ENCODE measurements around the gene PEMT. TPM values are rescaled to one million over a fixed set of nuclear protein-coding genes. Genes with fewer than 3 reads are reported as not detected.
A peak's percentile ranks its signal among the peaks of the same experiment; 100 is the strongest.

The PEMT gene
- total and polyA plus RNA-seq, 9 donors, result 6.6 to 62.8 (median 32.5) TPM

GRCh38 chr17:17580662-17581470 is 10.6 kb downstream of the PEMT start:
- Histone ChIP-seq H3K27me3 (no peaks in the 10 kb centered on the region), H3K4me1 (ENCODE audit: insufficient read depth) (peaks cover 11% of the 10 kb centered on the region), H3K27ac (no peak overlapping the region), H3K36me3 (no peaks in the 10 kb centered on the region), H3K9me3 (no peaks in the 10 kb centered on the region), H3K4me3 (no peak overlapping the region)
- no peak for TF ChIP-seq EP300 (IDR thresholded peaks at IDR 0.05)
- no peak for DNase-seq
- intact Hi-C loops (cut with DNase I), result no loop called here
- 68 to 75% (median 72%) methylated on average over 8 of the region's 8 CpGs for WGBS, 3 donors

- intact Hi-C loops (cut with DNase I), result loop anchor here in 1 of 4 donors (10.0 kb wide), 1 partner anchor 85 kb away; the partner anchor contains the start of gene RASD1
- Histone ChIP-seq H3K27ac (no peak overlapping the region), H3K9me3 (no peaks in the 10 kb centered on the region), H3K36me3 (no peaks in the 10 kb centered on the region), H3K4me1 (ENCODE audit: insufficient read depth) (peaks cover 21% of the 10 kb centered on the region), H3K27me3 (no peaks in the 10 kb centered on the region), H3K4me3 (no peak overlapping the region)
- DNase-seq, result no peak
- TF ChIP-seq EP300 (IDR thresholded peaks at IDR 0.05), result no peak
- TF ChIP-seq CTCF (IDR thresholded peaks at IDR 0.05), result no peak
- TF ChIP-seq POLR2A (IDR thresholded peaks at IDR 0.05), result no peak
- 91 to 93% (median 93%) methylated on average over 8 of the region's 8 CpGs for WGBS, 3 donors
Observed at GRCh38 chr17:17579691-17580090, 11.8 kb downstream of the PEMT start.

GRCh38 chr17:17577373-17577772 is 14.1 kb downstream of the PEMT start:
- H3K9me3 ChIP-seq, result no peaks in the 10 kb centered on the region
- peak overlapping the region in 1 of 2 donors; percentile 53 for H3K27ac ChIP-seq
- 87 to 90% (median 88%) methylated on average over 17 of the region's 17 CpGs for WGBS, 3 donors
- no peaks in the 10 kb centered on the region for H3K27me3 ChIP-seq
- H3K4me1 ChIP-seq (ENCODE audit: insufficient read depth), result peaks cover 21% of the 10 kb centered on the region
- H3K36me3 ChIP-seq, result no peaks in the 10 kb centered on the region
- DNase-seq, result no peak
- intact Hi-C loops (cut with DNase I), result loop anchor here in 1 of 4 donors (10.0 kb wide), 1 partner anchor 83 kb away; the partner anchor contains the start of gene RASD1
- no peak overlapping the region for H3K4me3 ChIP-seq
- TF ChIP-seq EP300 (IDR thresholded peaks at IDR 0.05), result no peak

GRCh38 chr17:17576772-17577234 is 14.7 kb downstream of the PEMT start:
- DNase-seq, result no peak
- Histone ChIP-seq H3K9me3 (no peaks in the 10 kb centered on the region), H3K4me3 (no peak overlapping the region), H3K36me3 (no peaks in the 10 kb centered on the region), H3K4me1 (ENCODE audit: insufficient read depth) (peaks cover 24% of the 10 kb centered on the region), H3K27ac (peak overlapping the region in 1 of 2 donors; percentile 53), H3K27me3 (no peaks in the 10 kb centered on the region)
- no peak for TF ChIP-seq CTCF (IDR thresholded peaks at IDR 0.05)
- intact Hi-C loops (cut with DNase I), result loop anchor here in 1 of 4 donors (10.0 kb wide), 1 partner anchor 82 kb away; the partner anchor contains the start of gene RASD1
- 34 to 58% (median 50%) methylated on average over 13 of the region's 13 CpGs for WGBS, 3 donors

GRCh38 chr17:17575360-17576251 is 15.9 kb downstream of the PEMT start:
- peak overlapping the region in 1 of 2 donors; percentile 53 for H3K27ac ChIP-seq
- H3K4me1 ChIP-seq (ENCODE audit: insufficient read depth), result peaks cover 27% of the 10 kb centered on the region
- H3K27me3 ChIP-seq, result no peaks in the 10 kb centered on the region
- 9 to 18% (median 14%) methylated on average over 16 of the region's 16 CpGs for WGBS, 3 donors
- TF ChIP-seq CTCF (IDR thresholded peaks at IDR 0.05), result no peak
- no peak for TF ChIP-seq POLR2A (IDR thresholded peaks at IDR 0.05)
- TF ChIP-seq EP300 (IDR thresholded peaks at IDR 0.05), result no peak
- no peaks in the 10 kb centered on the region for H3K9me3 ChIP-seq
- DNase-seq, result peak; percentile 52 to 92 (median 70)
- intact Hi-C loops (cut with DNase I), result loop anchor here in 1 of 4 donors (10.0 kb wide), 1 partner anchor 81 kb away; the partner anchor contains the start of gene RASD1
- H3K36me3 ChIP-seq, result no peaks in the 10 kb centered on the region
- no peak overlapping the region for H3K4me3 ChIP-seq
